Mammary epithelial cell (primary cell): ENCODE results near the gene SRSF9.

Experiments
- EZH2 ChIP-seq: IDR thresholded peaks from 2 replicates; pipeline ENCODE4 v1.6.1; 2012; ENCODE audit warnings: low read length, inconsistent platforms, borderline replicate concordance
- TF ChIP-seq, protein P1 (sequence below), 2 donors: IDR thresholded peaks in 1 of 2; conservative IDR thresholded peaks in 1 of 2; 2 replicates each; pipeline ENCODE4 v1.5.1; 2011 to 2012; ENCODE audit warnings: inconsistent platforms in 2 of 2, low read length in 2 of 2, mild to moderate bottlenecking in 2 of 2, control low read depth in 1 of 2, low read depth in 1 of 2; ENCODE audit not compliant: insufficient read depth in 1 of 2; ENCODE audit errors: extremely low read depth in 1 of 2

DNA sequence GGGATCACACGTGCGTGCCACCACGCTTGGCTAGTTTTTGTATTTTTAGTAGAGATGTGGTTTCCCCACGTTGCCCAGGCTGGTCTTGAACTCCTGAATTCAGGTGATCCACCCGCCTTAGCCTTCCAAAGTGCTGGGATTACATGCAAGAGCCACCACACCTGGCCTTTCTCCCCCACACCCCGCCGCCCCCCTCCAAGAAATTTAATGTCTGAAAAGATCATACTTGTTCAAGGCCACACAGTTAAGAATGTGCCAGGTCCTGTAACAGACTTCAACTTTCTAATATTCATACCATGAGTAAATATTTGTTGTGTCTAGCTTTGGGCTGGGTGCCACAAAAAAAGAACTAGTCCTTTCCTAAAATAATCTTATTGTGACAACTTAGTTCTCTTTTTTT lies 14.2 kb downstream of the SRSF9 start:
- TF ChIP-seq, protein P1, sequence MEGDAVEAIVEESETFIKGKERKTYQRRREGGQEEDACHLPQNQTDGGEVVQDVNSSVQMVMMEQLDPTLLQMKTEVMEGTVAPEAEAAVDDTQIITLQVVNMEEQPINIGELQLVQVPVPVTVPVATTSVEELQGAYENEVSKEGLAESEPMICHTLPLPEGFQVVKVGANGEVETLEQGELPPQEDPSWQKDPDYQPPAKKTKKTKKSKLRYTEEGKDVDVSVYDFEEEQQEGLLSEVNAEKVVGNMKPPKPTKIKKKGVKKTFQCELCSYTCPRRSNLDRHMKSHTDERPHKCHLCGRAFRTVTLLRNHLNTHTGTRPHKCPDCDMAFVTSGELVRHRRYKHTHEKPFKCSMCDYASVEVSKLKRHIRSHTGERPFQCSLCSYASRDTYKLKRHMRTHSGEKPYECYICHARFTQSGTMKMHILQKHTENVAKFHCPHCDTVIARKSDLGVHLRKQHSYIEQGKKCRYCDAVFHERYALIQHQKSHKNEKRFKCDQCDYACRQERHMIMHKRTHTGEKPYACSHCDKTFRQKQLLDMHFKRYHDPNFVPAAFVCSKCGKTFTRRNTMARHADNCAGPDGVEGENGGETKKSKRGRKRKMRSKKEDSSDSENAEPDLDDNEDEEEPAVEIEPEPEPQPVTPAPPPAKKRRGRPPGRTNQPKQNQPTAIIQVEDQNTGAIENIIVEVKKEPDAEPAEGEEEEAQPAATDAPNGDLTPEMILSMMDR (conservative IDR thresholded peaks at IDR 0.05 in 1 of 2, IDR thresholded peaks at IDR 0.05 in 1 of 2; ENCODE audit: extremely low read depth in 1 of 2, insufficient read depth in 1 of 2, low read depth in 1 of 2, low read length in 2 of 2): no peak
- no peak for TF ChIP-seq EZH2
